Measurements from ENCODE around the gene EXT2. TPM values are rescaled to one million over a fixed set of nuclear protein-coding genes. Genes with fewer than 3 reads are reported as not detected.

EXT2 gene
- total RNA-seq (10 to 100 TPM; 91.6 to 96.2 TPM), polyA plus RNA-seq (ENCODE audit: insufficient read length in 2 of 2) (10 to 100 TPM; 54.8 to 57.1 TPM)
- long read RNA-seq, donor 1, transcript EXT2-210 (14 exons, 3,136 nt) = major isoform, 12 of 40 reads
- long read RNA-seq, donor 1, partial matches to known transcripts = 27 of 40 reads
- long read RNA-seq, donor 1, other reads (novel, unspliced or antisense) = 0 of 40 reads
- long read RNA-seq, donor 2, transcript EXT2-210 (14 exons, 3,136 nt) = major isoform, 5 of 5 reads
- long read RNA-seq, donor 2, partial matches to known transcripts = 0 of 5 reads
- long read RNA-seq, donor 2, other reads (novel, unspliced or antisense) = 0 of 5 reads
- long read RNA-seq, donor 3, partial matches to known transcripts = 0 of 2 reads
- long read RNA-seq, donor 3, other reads (novel, unspliced or antisense) = 0 of 2 reads
- long read RNA-seq, donor 4, transcript EXT2-210 (14 exons, 3,136 nt) = major isoform, 14 of 43 reads
- long read RNA-seq, donor 4, partial matches to known transcripts = 29 of 43 reads
- long read RNA-seq, donor 4, other reads (novel, unspliced or antisense) = 0 of 43 reads

GRCh38 chr11:44095506-44096359 is at the start of gene EXT2:
TSS of gene EXT2 (plus strand) at chr11:44095678. CDS start at chr11:44107713, 12,035 bp downstream.
- Histone ChIP-seq H3K4me3 (ENCODE audit: low read depth, low read length) (peak within 1 kb of the TSS; percentile 66), H3K36me3 (ENCODE audit: control insufficient read depth, insufficient read depth, low read length) (peaks cover 7% of the 10 kb centered on the region), H3K9me3 (ENCODE audit: control insufficient read depth, insufficient read depth, low read length) (no peaks in the 10 kb centered on the region), H3K27ac (ENCODE audit: low read depth, low read length) (no peak within 1 kb of the TSS), H3K4me1 (ENCODE audit: control insufficient read depth, insufficient read depth, low read length) (peaks cover 8% of the 10 kb centered on the region), H3K27me3 (ENCODE audit: control insufficient read depth, insufficient read depth, low read length) (no peaks in the 10 kb centered on the region)
- DNase-seq (ENCODE audit: low read depth in 4 of 6, low spot score in 6 of 6) = peak; percentile 46 to 96 (median 81)
- under 1% methylated on average over 81 of the region's 83 CpGs for WGBS (ENCODE audit: insufficient coverage)

- Histone ChIP-seq H3K27ac (ENCODE audit: low read depth, low read length) (no peak overlapping the region), H3K36me3 (ENCODE audit: control insufficient read depth, insufficient read depth, low read length) (no peaks in the 10 kb centered on the region), H3K4me1 (ENCODE audit: control insufficient read depth, insufficient read depth, low read length) (no peaks in the 10 kb centered on the region), H3K4me3 (ENCODE audit: low read depth, low read length) (no peak overlapping the region), H3K27me3 (ENCODE audit: control insufficient read depth, insufficient read depth, low read length) (no peaks in the 10 kb centered on the region), H3K9me3 (ENCODE audit: control insufficient read depth, insufficient read depth, low read length) (peaks cover under 1% of the 10 kb centered on the region)
- no peak for DNase-seq (ENCODE audit: low read depth in 4 of 6, low spot score in 6 of 6)
- WGBS (ENCODE audit: insufficient coverage) = no CpG with 5 or more reads among the region's 2 CpGs
Measured at GRCh38 chr11:44046182-44046581, 49.3 kb upstream of the EXT2 start.

GRCh38 chr11:44047298-44047697 is 48.2 kb upstream of the EXT2 start:
- H3K9me3 ChIP-seq (ENCODE audit: control insufficient read depth, insufficient read depth, low read length) = no peaks in the 10 kb centered on the region
- H3K4me1 ChIP-seq (ENCODE audit: control insufficient read depth, insufficient read depth, low read length) = no peaks in the 10 kb centered on the region
- no peak for DNase-seq (ENCODE audit: low read depth in 4 of 6, low spot score in 6 of 6)
- no CpG with 5 or more reads among the region's 2 CpGs for WGBS (ENCODE audit: insufficient coverage)
- no peaks in the 10 kb centered on the region for H3K36me3 ChIP-seq (ENCODE audit: control insufficient read depth, insufficient read depth, low read length)
- no peak overlapping the region for H3K27ac ChIP-seq (ENCODE audit: low read depth, low read length)
- H3K4me3 ChIP-seq (ENCODE audit: low read depth, low read length) = no peak overlapping the region
- H3K27me3 ChIP-seq (ENCODE audit: control insufficient read depth, insufficient read depth, low read length) = no peaks in the 10 kb centered on the region

GRCh38 chr11:44047931-44048431 is 47.5 kb upstream of the EXT2 start, which contains the start of gene ACCSL:
TSS of gene ACCSL (plus strand) at chr11:44047981. CDS start at chr11:44048037, 56 bp downstream.
- no peaks in the 10 kb centered on the region for H3K36me3 ChIP-seq (ENCODE audit: control insufficient read depth, insufficient read depth, low read length)
- no peaks in the 10 kb centered on the region for H3K4me1 ChIP-seq (ENCODE audit: control insufficient read depth, insufficient read depth, low read length)
- no peak for DNase-seq (ENCODE audit: low read depth in 4 of 6, low spot score in 6 of 6)

GRCh38 chr11:44049832-44050231 is 45.6 kb upstream of the EXT2 start:
- Histone ChIP-seq H3K4me3 (ENCODE audit: low read depth, low read length) (no peak overlapping the region), H3K36me3 (ENCODE audit: control insufficient read depth, insufficient read depth, low read length) (no peaks in the 10 kb centered on the region), H3K4me1 (ENCODE audit: control insufficient read depth, insufficient read depth, low read length) (no peaks in the 10 kb centered on the region), H3K27ac (ENCODE audit: low read depth, low read length) (no peak overlapping the region), H3K27me3 (ENCODE audit: control insufficient read depth, insufficient read depth, low read length) (no peaks in the 10 kb centered on the region), H3K9me3 (ENCODE audit: control insufficient read depth, insufficient read depth, low read length) (no peaks in the 10 kb centered on the region)
- WGBS (ENCODE audit: insufficient coverage) = 80% methylated on average over 2 of the region's 3 CpGs
- no peak for DNase-seq (ENCODE audit: low read depth in 4 of 6, low spot score in 6 of 6)

More at GRCh38 chr11:44047931-44048431, 47.5 kb upstream of the EXT2 start, which contains the start of gene ACCSL:
- no peak within 1 kb of the TSS for H3K27ac ChIP-seq (ENCODE audit: low read depth, low read length)
- H3K4me3 ChIP-seq (ENCODE audit: low read depth, low read length) = no peak within 1 kb of the TSS
- 98% methylated on average over 10 of the region's 12 CpGs for WGBS (ENCODE audit: insufficient coverage)
- H3K27me3 ChIP-seq (ENCODE audit: control insufficient read depth, insufficient read depth, low read length) = no peaks in the 10 kb centered on the region
- H3K9me3 ChIP-seq (ENCODE audit: control insufficient read depth, insufficient read depth, low read length) = no peaks in the 10 kb centered on the region

- H3K4me1 ChIP-seq (ENCODE audit: control insufficient read depth, insufficient read depth, low read length) = no peaks in the 10 kb centered on the region
- no peaks in the 10 kb centered on the region for H3K36me3 ChIP-seq (ENCODE audit: control insufficient read depth, insufficient read depth, low read length)
- WGBS (ENCODE audit: insufficient coverage) = 90% methylated on average over 2 of the region's 4 CpGs
- no peak for DNase-seq (ENCODE audit: low read depth in 4 of 6, low spot score in 6 of 6)
- no peaks in the 10 kb centered on the region for H3K27me3 ChIP-seq (ENCODE audit: control insufficient read depth, insufficient read depth, low read length)
- no peak overlapping the region for H3K27ac ChIP-seq (ENCODE audit: low read depth, low read length)
- H3K9me3 ChIP-seq (ENCODE audit: control insufficient read depth, insufficient read depth, low read length) = no peaks in the 10 kb centered on the region
- no peak overlapping the region for H3K4me3 ChIP-seq (ENCODE audit: low read depth, low read length)
Measured at GRCh38 chr11:44051171-44051570, 44.3 kb upstream of the EXT2 start.

GRCh38 chr11:44057340-44057739 is 38.1 kb upstream of the EXT2 start:
- WGBS (ENCODE audit: insufficient coverage) = 75% methylated on average over 3 of the region's 6 CpGs
- Histone ChIP-seq H3K4me1 (ENCODE audit: control insufficient read depth, insufficient read depth, low read length) (no peaks in the 10 kb centered on the region), H3K36me3 (ENCODE audit: control insufficient read depth, insufficient read depth, low read length) (no peaks in the 10 kb centered on the region), H3K4me3 (ENCODE audit: low read depth, low read length) (no peak overlapping the region), H3K27ac (ENCODE audit: low read depth, low read length) (no peak overlapping the region), H3K27me3 (ENCODE audit: control insufficient read depth, insufficient read depth, low read length) (no peaks in the 10 kb centered on the region), H3K9me3 (ENCODE audit: control insufficient read depth, insufficient read depth, low read length) (no peaks in the 10 kb centered on the region)
- DNase-seq (ENCODE audit: low read depth in 4 of 6, low spot score in 6 of 6) = no peak

GRCh38 chr11:44058275-44058674 is 37.2 kb upstream of the EXT2 start:
- H3K4me1 ChIP-seq (ENCODE audit: control insufficient read depth, insufficient read depth, low read length) = no peaks in the 10 kb centered on the region
- H3K36me3 ChIP-seq (ENCODE audit: control insufficient read depth, insufficient read depth, low read length) = no peaks in the 10 kb centered on the region
- no peak overlapping the region for H3K4me3 ChIP-seq (ENCODE audit: low read depth, low read length)
- no peak overlapping the region for H3K27ac ChIP-seq (ENCODE audit: low read depth, low read length)
- no peaks in the 10 kb centered on the region for H3K9me3 ChIP-seq (ENCODE audit: control insufficient read depth, insufficient read depth, low read length)
- no peaks in the 10 kb centered on the region for H3K27me3 ChIP-seq (ENCODE audit: control insufficient read depth, insufficient read depth, low read length)
- DNase-seq (ENCODE audit: low read depth in 4 of 6, low spot score in 6 of 6) = no peak
- WGBS (ENCODE audit: insufficient coverage) = 96% methylated on average over 3 of the region's 6 CpGs

- Histone ChIP-seq H3K36me3 (ENCODE audit: control insufficient read depth, insufficient read depth, low read length) (no peaks in the 10 kb centered on the region), H3K27ac (ENCODE audit: low read depth, low read length) (peak overlapping the region; percentile 90), H3K4me1 (ENCODE audit: control insufficient read depth, insufficient read depth, low read length) (peaks cover 10% of the 10 kb centered on the region), H3K4me3 (ENCODE audit: low read depth, low read length) (no peak overlapping the region), H3K27me3 (ENCODE audit: control insufficient read depth, insufficient read depth, low read length) (no peaks in the 10 kb centered on the region), H3K9me3 (ENCODE audit: control insufficient read depth, insufficient read depth, low read length) (no peaks in the 10 kb centered on the region)
- 56% methylated on average over 3 of the region's 4 CpGs for WGBS (ENCODE audit: insufficient coverage)
- peak in 2 of 6 donors; percentile 2 to 14 for DNase-seq (ENCODE audit: low read depth in 4 of 6, low spot score in 6 of 6)
Measured at GRCh38 chr11:44065161-44065661, 30.3 kb upstream of the EXT2 start.

All from spinal cord (tissue), 10 donors.